ENCODE measurements around the gene ARPC2.

The ARPC2 gene

DNA sequence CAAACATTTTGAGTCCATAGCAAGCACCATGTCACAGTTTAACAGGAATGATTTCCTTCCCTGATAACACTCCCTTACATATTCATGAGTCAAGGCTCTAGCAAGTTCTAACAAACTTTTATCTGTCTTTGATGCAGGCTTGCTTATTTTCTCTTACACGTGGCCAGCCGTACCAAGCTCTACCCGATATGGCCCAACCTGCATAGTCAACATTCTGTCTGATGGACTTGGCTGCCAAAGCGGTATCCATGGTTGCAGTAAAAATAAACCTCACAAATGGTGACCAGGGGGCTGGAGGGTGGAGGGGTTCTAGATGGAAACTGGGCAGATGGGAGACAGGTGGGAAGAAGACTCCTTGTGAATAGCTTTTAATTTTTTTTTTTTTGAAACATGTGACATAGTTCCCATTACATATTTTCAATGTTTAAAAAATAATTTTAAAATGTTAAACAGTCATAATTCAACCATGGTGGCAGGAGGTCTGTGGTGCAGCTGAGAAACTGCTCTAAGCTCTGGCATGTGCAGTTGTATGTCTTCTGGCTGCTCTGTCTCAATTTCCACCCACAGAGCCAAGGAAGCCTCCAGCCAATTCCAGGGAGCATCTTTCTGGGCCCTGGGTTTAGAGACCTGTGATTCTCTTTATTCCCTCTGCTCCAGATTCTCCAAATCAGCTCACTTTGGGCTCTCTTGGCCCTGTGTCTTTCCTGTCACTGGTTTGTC is 29.5 kb upstream of the ARPC2 start:
- Histone ChIP-seq H2BK5ac (ENCODE audit: low read length) (no peak overlapping the region), H4K91ac (ENCODE audit: low read depth, low read length, poor library complexity) (no peak overlapping the region), H3K14ac (ENCODE audit: low read length) (no peak overlapping the region), H3K36me3 (replicated peaks in 1 of 2; ENCODE audit: control insufficient read depth in 2 of 2, insufficient read depth in 2 of 2, low read length in 2 of 2) (no peaks in the 10 kb centered on the region), H3K4me2 (ENCODE audit: insufficient read depth, low read length, poor library complexity, severe bottlenecking) (no peak overlapping the region), H2BK12ac (ENCODE audit: low read length) (no peak overlapping the region), H2BK15ac (ENCODE audit: low read length) (no peak overlapping the region), H2AFZ (ENCODE audit: low read length) (no peak overlapping the region), H3K9me3 (replicated peaks in 1 of 2; ENCODE audit: control insufficient read depth in 2 of 2, insufficient read depth in 1 of 2, low read depth in 1 of 2, low read length in 2 of 2) (no peaks in the 10 kb centered on the region), H2AK5ac (ENCODE audit: low read depth, low read length) (no peak overlapping the region), H2BK120ac (ENCODE audit: low read depth, low read length) (no peak overlapping the region), H3K18ac (ENCODE audit: low read length) (no peak overlapping the region), H3K27me3 (ENCODE audit: control insufficient read depth in 3 of 3, insufficient read depth in 3 of 3, low read depth in 1 of 3, low read length in 3 of 3) (peaks cover 0 to 23% (median 0%) of the 10 kb centered on the region in 3 experiments), H3K27ac (replicated peaks; ENCODE audit: low read length) (no peak overlapping the region), H3K79me1 (ENCODE audit: low read depth, low read length) (no peaks in the 10 kb centered on the region), H4K8ac (ENCODE audit: low read depth, low read length) (no peak overlapping the region), H3K4me1 (ENCODE audit: control insufficient read depth in 2 of 2, insufficient read depth in 1 of 2, low read depth in 1 of 2, low read length in 2 of 2) (peaks cover 0 to 5% of the 10 kb centered on the region in 2 donors), H3K9ac (ENCODE audit: low read depth, low read length, poor library complexity) (no peak overlapping the region), H3K4ac (ENCODE audit: low read length) (no peak overlapping the region), H3K4me3 (ENCODE audit: low read length in 2 of 2) (no peak overlapping the region), H3K23ac (ENCODE audit: low read depth, low read length, poor library complexity) (no peak overlapping the region)
- no peak for DNase-seq (ENCODE audit: low spot score)
- no CpG with 5 or more reads among the region's 4 CpGs for WGBS, 2 donors (ENCODE audit: extremely low coverage in 2 of 2, insufficient read length in 2 of 2, insufficient replicate concordance in 1 of 2)

DNA sequence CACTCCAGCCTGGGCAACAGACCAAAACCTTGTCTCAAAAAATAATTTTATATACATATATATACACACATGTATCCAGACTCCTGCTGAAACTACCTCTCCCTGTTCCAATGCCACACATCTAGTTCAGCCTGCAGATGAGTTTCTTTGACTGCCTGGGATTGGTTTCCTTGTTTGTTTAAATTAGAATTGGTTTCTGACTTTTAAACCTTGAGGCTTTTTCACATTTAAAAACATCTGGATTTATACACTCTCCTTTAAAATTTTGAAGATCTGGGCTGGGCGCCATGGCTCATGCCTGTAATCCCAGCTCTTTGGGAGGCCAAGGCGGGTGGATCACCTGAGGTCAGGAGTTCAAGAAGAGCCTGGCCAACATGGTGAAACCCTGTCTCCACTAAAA is 28.5 kb upstream of the ARPC2 start:
- H3K27ac ChIP-seq (replicated peaks; ENCODE audit: low read length), result no peak overlapping the region
- no peak overlapping the region for H3K4me3 ChIP-seq (ENCODE audit: low read length in 2 of 2)
- H3K4me1 ChIP-seq (ENCODE audit: control insufficient read depth in 2 of 2, insufficient read depth in 1 of 2, low read depth in 1 of 2, low read length in 2 of 2), result peaks cover 0 to 5% of the 10 kb centered on the region in 2 donors
- no peak overlapping the region for H2BK15ac ChIP-seq (ENCODE audit: low read length)
- no peak overlapping the region for H3K14ac ChIP-seq (ENCODE audit: low read length)
- H4K91ac ChIP-seq (ENCODE audit: low read depth, low read length, poor library complexity), result no peak overlapping the region
- H3K9me3 ChIP-seq (replicated peaks in 1 of 2; ENCODE audit: control insufficient read depth in 2 of 2, insufficient read depth in 1 of 2, low read depth in 1 of 2, low read length in 2 of 2), result no peaks in the 10 kb centered on the region
- no peak for DNase-seq (ENCODE audit: low spot score)
- H2AFZ ChIP-seq (ENCODE audit: low read length), result no peak overlapping the region
- H2BK12ac ChIP-seq (ENCODE audit: low read length), result no peak overlapping the region
- no peak overlapping the region for H3K4ac ChIP-seq (ENCODE audit: low read length)
- no peak overlapping the region for H3K23ac ChIP-seq (ENCODE audit: low read depth, low read length, poor library complexity)
- H2BK5ac ChIP-seq (ENCODE audit: low read length), result no peak overlapping the region
- H3K79me1 ChIP-seq (ENCODE audit: low read depth, low read length), result no peaks in the 10 kb centered on the region
- peaks cover 0 to 18% (median 0%) of the 10 kb centered on the region in 3 experiments for H3K27me3 ChIP-seq (ENCODE audit: control insufficient read depth in 3 of 3, insufficient read depth in 3 of 3, low read depth in 1 of 3, low read length in 3 of 3)
- no peaks in the 10 kb centered on the region for H3K36me3 ChIP-seq (replicated peaks in 1 of 2; ENCODE audit: control insufficient read depth in 2 of 2, insufficient read depth in 2 of 2, low read length in 2 of 2)
- H2AK5ac ChIP-seq (ENCODE audit: low read depth, low read length), result no peak overlapping the region
- no CpG with 5 or more reads among the region's 2 CpGs for whole genome bisulfite sequencing, 2 donors (ENCODE audit: extremely low coverage in 2 of 2, insufficient read length in 2 of 2, insufficient replicate concordance in 1 of 2)
- no peak overlapping the region for H3K9ac ChIP-seq (ENCODE audit: low read depth, low read length, poor library complexity)
- H3K4me2 ChIP-seq (ENCODE audit: insufficient read depth, low read length, poor library complexity, severe bottlenecking), result no peak overlapping the region
- H3K18ac ChIP-seq (ENCODE audit: low read length), result no peak overlapping the region
- H2BK120ac ChIP-seq (ENCODE audit: low read depth, low read length), result no peak overlapping the region
- H4K8ac ChIP-seq (ENCODE audit: low read depth, low read length), result no peak overlapping the region

GRCh38 chr2:218192902-218193430 is 24.0 kb upstream of the ARPC2 start:
- no peak overlapping the region for H2AK5ac ChIP-seq (ENCODE audit: low read depth, low read length)
- no peak overlapping the region for H3K18ac ChIP-seq (ENCODE audit: low read length)
- H2BK120ac ChIP-seq (ENCODE audit: low read depth, low read length), result no peak overlapping the region
- peaks cover 0 to 5% (median 0%) of the 10 kb centered on the region in 3 experiments for H3K27me3 ChIP-seq (ENCODE audit: control insufficient read depth in 3 of 3, insufficient read depth in 3 of 3, low read depth in 1 of 3, low read length in 3 of 3)
- no peak overlapping the region for H2BK5ac ChIP-seq (ENCODE audit: low read length)
- H3K14ac ChIP-seq (ENCODE audit: low read length), result no peak overlapping the region
- no peaks in the 10 kb centered on the region for H3K79me1 ChIP-seq (ENCODE audit: low read depth, low read length)
- H3K4me2 ChIP-seq (ENCODE audit: insufficient read depth, low read length, poor library complexity, severe bottlenecking), result no peak overlapping the region
- H4K91ac ChIP-seq (ENCODE audit: low read depth, low read length, poor library complexity), result no peak overlapping the region
- no peak for DNase-seq (ENCODE audit: low spot score)
- no peaks in the 10 kb centered on the region for H3K36me3 ChIP-seq (replicated peaks in 1 of 2; ENCODE audit: control insufficient read depth in 2 of 2, insufficient read depth in 2 of 2, low read length in 2 of 2)
- no peak overlapping the region for H2BK15ac ChIP-seq (ENCODE audit: low read length)
- H3K4me3 ChIP-seq (ENCODE audit: low read length in 2 of 2), result no peak overlapping the region
- H3K4ac ChIP-seq (ENCODE audit: low read length), result no peak overlapping the region
- no peak overlapping the region for H2AFZ ChIP-seq (ENCODE audit: low read length)
- no peak overlapping the region for H2BK12ac ChIP-seq (ENCODE audit: low read length)
- no CpG with 5 or more reads among the region's 3 CpGs for WGBS, 2 donors (ENCODE audit: extremely low coverage in 2 of 2, insufficient read length in 2 of 2, insufficient replicate concordance in 1 of 2)
- no peaks in the 10 kb centered on the region for H3K4me1 ChIP-seq (ENCODE audit: control insufficient read depth in 2 of 2, insufficient read depth in 1 of 2, low read depth in 1 of 2, low read length in 2 of 2)
- no peaks in the 10 kb centered on the region for H3K9me3 ChIP-seq (replicated peaks in 1 of 2; ENCODE audit: control insufficient read depth in 2 of 2, insufficient read depth in 1 of 2, low read depth in 1 of 2, low read length in 2 of 2)
- no peak overlapping the region for H3K9ac ChIP-seq (ENCODE audit: low read depth, low read length, poor library complexity)
- H3K27ac ChIP-seq (replicated peaks; ENCODE audit: low read length), result no peak overlapping the region
- no peak overlapping the region for H4K8ac ChIP-seq (ENCODE audit: low read depth, low read length)
- H3K23ac ChIP-seq (ENCODE audit: low read depth, low read length, poor library complexity), result no peak overlapping the region

GRCh38 chr2:218193701-218194100 is 23.3 kb upstream of the ARPC2 start:
- Histone ChIP-seq H2BK12ac (ENCODE audit: low read length) (no peak overlapping the region), H3K79me1 (ENCODE audit: low read depth, low read length) (no peaks in the 10 kb centered on the region), H3K18ac (ENCODE audit: low read length) (no peak overlapping the region), H2BK5ac (ENCODE audit: low read length) (no peak overlapping the region), H3K9me3 (replicated peaks in 1 of 2; ENCODE audit: control insufficient read depth in 2 of 2, insufficient read depth in 1 of 2, low read depth in 1 of 2, low read length in 2 of 2) (no peaks in the 10 kb centered on the region), H4K8ac (ENCODE audit: low read depth, low read length) (no peak overlapping the region), H3K36me3 (replicated peaks in 1 of 2; ENCODE audit: control insufficient read depth in 2 of 2, insufficient read depth in 2 of 2, low read length in 2 of 2) (no peaks in the 10 kb centered on the region), H3K27me3 (ENCODE audit: control insufficient read depth in 3 of 3, insufficient read depth in 3 of 3, low read depth in 1 of 3, low read length in 3 of 3) (peaks cover 0 to 7% (median 0%) of the 10 kb centered on the region in 3 experiments), H2AFZ (ENCODE audit: low read length) (no peak overlapping the region), H3K4me1 (ENCODE audit: control insufficient read depth in 2 of 2, insufficient read depth in 1 of 2, low read depth in 1 of 2, low read length in 2 of 2) (no peaks in the 10 kb centered on the region), H2BK15ac (ENCODE audit: low read length) (no peak overlapping the region), H3K4me2 (ENCODE audit: insufficient read depth, low read length, poor library complexity, severe bottlenecking) (no peak overlapping the region), H3K14ac (ENCODE audit: low read length) (no peak overlapping the region), H2BK120ac (ENCODE audit: low read depth, low read length) (no peak overlapping the region), H3K4ac (ENCODE audit: low read length) (no peak overlapping the region), H4K91ac (ENCODE audit: low read depth, low read length, poor library complexity) (no peak overlapping the region), H3K9ac (ENCODE audit: low read depth, low read length, poor library complexity) (no peak overlapping the region), H2AK5ac (ENCODE audit: low read depth, low read length) (no peak overlapping the region), H3K23ac (ENCODE audit: low read depth, low read length, poor library complexity) (no peak overlapping the region), H3K27ac (replicated peaks; ENCODE audit: low read length) (no peak overlapping the region), H3K4me3 (ENCODE audit: low read length in 2 of 2) (no peak overlapping the region)
- WGBS, 2 donors (ENCODE audit: extremely low coverage in 2 of 2, insufficient read length in 2 of 2, insufficient replicate concordance in 1 of 2), result no CpG with 5 or more reads among the region's 4 CpGs
- DNase-seq (ENCODE audit: low spot score), result no peak

All from neuronal stem cell (in vitro differentiated cells).